HepG2 (cell line): ENCODE data around the gene CFAP119. TPM values are rescaled to one million over a fixed set of nuclear protein-coding genes. Genes with fewer than 3 reads are reported as not detected.

Experiments used
- ATAC-seq: fragments of 200-7000 bp; cut with Tn5 transposase; 3 replicates; pipeline ENCODE4 v1.9.1; 2020; ENCODE audit warnings: mild to moderate bottlenecking, moderate library complexity
- BruUV-seq: library from RNA; stranded (reverse); fragments of 400-500 nt; replicated peaks from 2 replicates; lab custom pipeline; 2021; lab: Mats Ljungman, UMichigan
- CTCF ChIA-PET: fragments of 300-600 bp; formaldehyde crosslinking; extraction: SDS; loops from one replicate; lab custom pipeline; 2021; ENCODE audit warnings: low total read pairs, inconsistent platforms, low intra/inter-chr PET ratio; lab: Yijun Ruan, JAX
- POLR2A ChIA-PET: fragments of 350-600 bp; sonication (Branson Sonifier 250); formaldehyde crosslinking; loops from one replicate; lab custom pipeline; 2020; ENCODE audit warnings: antibody characterized with exemption, inconsistent platforms; lab: Yijun Ruan, JAX
- DNase-seq: peaks from one replicate; pipeline ENCODE4 v3.0.0-alpha.2; 2015; ENCODE audit warnings: low spot score
- FAIRE-seq: peaks from 3 replicates; lab custom pipeline; 2011; peaks lifted over from hg19 to GRCh38; lab: Jason Lieb, UNC
- H2AFZ ChIP-seq: one replicate; pipeline ENCODE4 v1.6.1; 2011; ENCODE audit warnings: low read length, inconsistent platforms
- H3K27ac ChIP-seq: fragments of 300-600 bp; 3 replicates; pipeline ENCODE4 v1.8.0; 2011; ENCODE audit warnings: mixed run types, mild to moderate bottlenecking, mixed read lengths, low read length, inconsistent platforms; ENCODE audit not compliant: insufficient read depth; ENCODE audit errors: extremely low read length
- H3K27me3 ChIP-seq, 2 experiments: fragments of 200-600 bp in 1 of 2; 2 replicates in 1 of 2; 3 replicates in 1 of 2; pipeline versions ENCODE4 v1.6.0 to v1.8.0; 2011; ENCODE audit warnings: low read length in 2 of 2, mild to moderate bottlenecking in 2 of 2, moderate library complexity in 2 of 2, inconsistent platforms in 1 of 2; ENCODE audit not compliant: insufficient read depth in 2 of 2, control insufficient read depth in 1 of 2
- H3K36me3 ChIP-seq, 2 experiments: fragments of 200-600 bp in 1 of 2; replicated peaks in 1 of 2; 2 replicates in 1 of 2; 3 replicates in 1 of 2; pipeline versions ENCODE4 v1.5.1 to v1.8.0; 2011; ENCODE audit warnings: low read length in 2 of 2, inconsistent platforms in 1 of 2; ENCODE audit not compliant: insufficient read depth in 2 of 2, control insufficient read depth in 1 of 2
- H3K4me1 ChIP-seq: 2 replicates; pipeline ENCODE4 v1.5.1; 2012; ENCODE audit warnings: low read length, inconsistent platforms; ENCODE audit not compliant: insufficient read depth
- H3K4me2 ChIP-seq: 2 replicates; pipeline ENCODE4 v1.6.0; 2011; ENCODE audit warnings: low read depth, low read length, inconsistent platforms
- H3K4me3 ChIP-seq, 3 experiments: fragments of 200-600 bp in 1 of 3; sonication (generic), shearing (Covaris generic) in 1 of 3; replicated peaks in 1 of 3; 2 replicates each; pipeline ENCODE4 v1.5.1; 2011 to 2016; ENCODE audit warnings: low read length in 3 of 3, inconsistent platforms in 2 of 3, low read depth in 2 of 3, mild to moderate bottlenecking in 2 of 3, control low read depth in 1 of 3, mixed read lengths in 1 of 3; ENCODE audit not compliant: insufficient read depth in 1 of 3
- H3K79me2 ChIP-seq: one replicate; pipeline ENCODE4 v1.6.1; 2011; ENCODE audit warnings: low read length, inconsistent platforms; ENCODE audit not compliant: insufficient read depth
- H3K9ac ChIP-seq: 2 replicates; pipeline ENCODE4 v1.6.0; 2011; ENCODE audit warnings: mild to moderate bottlenecking, low read depth, low read length, inconsistent platforms; ENCODE audit not compliant: insufficient read depth
- H3K9me3 ChIP-seq: 2 replicates; pipeline ENCODE4 v1.5.1; 2012; ENCODE audit warnings: mild to moderate bottlenecking, low read length
- H4K20me1 ChIP-seq: 2 replicates; pipeline ENCODE4 v1.6.0; 2011; ENCODE audit warnings: inconsistent platforms, mild to moderate bottlenecking, low read length, moderate library complexity; ENCODE audit not compliant: insufficient read depth
- AGO2 ChIP-seq: fragments of 200-400 bp; formaldehyde crosslinking; optimal IDR thresholded peaks from 2 replicates; pipeline ENCODE3; 2017; ENCODE audit warnings: mild to moderate bottlenecking, low read depth, low read length, moderate library complexity
- ZBTB49 ChIP-seq: sonication (generic); formaldehyde crosslinking; IDR thresholded peaks from 2 replicates; pipeline ENCODE4 v1.4.0; 2020; ENCODE audit warnings: missing genetic modification reagents, borderline replicate concordance
- ZNF263 ChIP-seq: sonication (generic); formaldehyde crosslinking; IDR thresholded peaks from 2 replicates; pipeline ENCODE4 v1.4.0; 2020; ENCODE audit warnings: missing genetic modification reagents
- WGBS: methylation state at CpG from one replicate; pipeline ENCODE4 v1.1.6; 2017; ENCODE audit warnings: low lambda C conversion rate; 5-methylcytosine and 5-hydroxymethylcytosine counted together
- in situ Hi-C: cut with HindIII; loops from 2 replicates; pipeline ENCODE4 v1.10.0; 2017; ENCODE audit warnings: low pct_unique_long_range_greater_than_20kb; ENCODE audit not compliant: extremely low pct_ligation_motif_present
- intact Hi-C: fragments of 100-400 bp; cut with micrococcal nuclease; formaldehyde crosslinking; loops from one replicate; pipeline ENCODE4 v1.10.0; 2022; ENCODE audit not compliant: unreplicated experiment
- polyA plus RNA-seq, 8 experiments: library from polyadenylated mRNA; depleted of rRNA in 3 of 8; stranded (reverse) in 7 of 8; unstranded in 1 of 8; fragments of >200 nt; fragmentation: Illumina TruSeq in 4 of 8; extraction: Trizol in 4 of 8; gene quantifications; 2 replicates each; pipeline versions ENCODE4 v1.2.1 to v1.2.3, GENCODE V29; 2011 to 2016; ENCODE audit warnings: low read depth in 4 of 8, missing spikeins in 1 of 8, mixed read lengths in 1 of 8; ENCODE audit not compliant: insufficient read depth in 1 of 8
- total RNA-seq, 5 experiments: library from RNA; depleted of rRNA; stranded (reverse); fragments of >200 nt; fragmentation: Illumina TruSeq; extraction: Trizol; gene quantifications; 2 replicates each; pipeline ENCODE4 v1.2.3, GENCODE V29; 2016; ENCODE audit warnings: low read depth in 1 of 5

The CFAP119 gene
- total and polyA plus RNA-seq, 2 of the 13 experiments (the other 11 are each of a cell fraction or from before 2014, with no cell fraction given), result 6.4 TPM

DNA sequence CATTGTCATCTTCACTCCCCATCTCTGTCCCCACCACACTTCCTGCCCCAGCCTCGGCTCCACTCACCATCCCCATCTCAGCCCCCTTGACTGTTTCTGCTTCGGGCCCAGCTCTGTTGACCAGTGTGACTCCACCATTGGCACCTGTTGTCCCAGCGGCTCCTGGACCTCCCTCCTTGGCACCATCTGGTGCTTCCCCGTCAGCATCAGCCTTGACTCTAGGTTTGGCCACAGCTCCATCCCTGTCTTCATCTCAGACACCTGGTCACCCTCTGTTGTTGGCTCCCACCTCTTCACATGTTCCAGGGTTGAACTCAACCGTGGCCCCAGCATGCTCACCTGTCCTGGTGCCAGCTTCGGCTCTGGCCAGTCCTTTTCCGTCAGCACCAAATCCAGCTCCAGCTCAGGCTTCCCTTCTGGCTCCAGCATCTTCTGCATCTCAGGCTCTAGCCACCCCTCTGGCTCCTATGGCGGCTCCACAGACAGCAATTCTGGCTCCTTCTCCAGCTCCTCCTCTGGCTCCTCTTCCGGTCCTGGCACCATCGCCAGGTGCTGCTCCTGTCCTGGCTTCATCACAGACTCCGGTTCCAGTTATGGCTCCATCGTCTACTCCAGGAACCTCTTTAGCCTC lies 38.0 kb downstream of the CFAP119 start:
- no peak overlapping the region for H3K9ac ChIP-seq

More for the DNA sequence above, 38.0 kb downstream of the CFAP119 start:
- 96% methylated on average over 12 of the region's 12 CpGs for WGBS
- BruUV-seq, result TSS peak; percentile 22
- no peak; the same call in 1 of the 3 replicates for ATAC-seq
- Histone ChIP-seq H3K4me3 (no peak overlapping the region), H3K4me2 (no peak overlapping the region), H3K79me2 (no peaks in the 10 kb centered on the region), H4K20me1 (no peaks in the 10 kb centered on the region; the same call in 1 of the 2 replicates), H3K27ac (no peak overlapping the region), H3K36me3 (peaks cover 63 to 81% of the 10 kb centered on the region in 2 experiments), H3K9me3 (no peaks in the 10 kb centered on the region), H3K4me1 (no peaks in the 10 kb centered on the region), H2AFZ (no peak overlapping the region), H3K27me3 (no peaks in the 10 kb centered on the region)
- ChIA-PET CTCF (no interaction called here), POLR2A (interaction anchor here (0.9 to 1.3 kb wide), 4 partner anchors 14 to 51 kb away, joined by 3 to 4 read pairs (median 3); partner anchors contain the start of gene PHKG2)
- in situ Hi-C loops, result no loop called here
- peak; percentile 37 for TF ChIP-seq AGO2
- TF ChIP-seq ZNF263 (CRISPR knock-in tag), result no peak
- TF ChIP-seq ZBTB49, result no peak
- DNase-seq, result no peak
- intact Hi-C loops, result no loop called here
- FAIRE-seq, result no peak
